HG02798 (cell line): ENCODE data around the gene CDKN2AIP.
"Not testable (repeated sequence)": the region's sequence is repeated elsewhere in the genome, so short reads cannot be mapped to it uniquely, and the experiment has no call there.

Experiments
- ATAC-seq: cut with Tn5 transposase; IDR thresholded peaks from one replicate; pipeline ENCODE4 v1.9.1; 2021; ENCODE audit warnings: mild to moderate bottlenecking; ENCODE audit not compliant: unreplicated experiment, poor library complexity

CDKN2AIP gene

DNA sequence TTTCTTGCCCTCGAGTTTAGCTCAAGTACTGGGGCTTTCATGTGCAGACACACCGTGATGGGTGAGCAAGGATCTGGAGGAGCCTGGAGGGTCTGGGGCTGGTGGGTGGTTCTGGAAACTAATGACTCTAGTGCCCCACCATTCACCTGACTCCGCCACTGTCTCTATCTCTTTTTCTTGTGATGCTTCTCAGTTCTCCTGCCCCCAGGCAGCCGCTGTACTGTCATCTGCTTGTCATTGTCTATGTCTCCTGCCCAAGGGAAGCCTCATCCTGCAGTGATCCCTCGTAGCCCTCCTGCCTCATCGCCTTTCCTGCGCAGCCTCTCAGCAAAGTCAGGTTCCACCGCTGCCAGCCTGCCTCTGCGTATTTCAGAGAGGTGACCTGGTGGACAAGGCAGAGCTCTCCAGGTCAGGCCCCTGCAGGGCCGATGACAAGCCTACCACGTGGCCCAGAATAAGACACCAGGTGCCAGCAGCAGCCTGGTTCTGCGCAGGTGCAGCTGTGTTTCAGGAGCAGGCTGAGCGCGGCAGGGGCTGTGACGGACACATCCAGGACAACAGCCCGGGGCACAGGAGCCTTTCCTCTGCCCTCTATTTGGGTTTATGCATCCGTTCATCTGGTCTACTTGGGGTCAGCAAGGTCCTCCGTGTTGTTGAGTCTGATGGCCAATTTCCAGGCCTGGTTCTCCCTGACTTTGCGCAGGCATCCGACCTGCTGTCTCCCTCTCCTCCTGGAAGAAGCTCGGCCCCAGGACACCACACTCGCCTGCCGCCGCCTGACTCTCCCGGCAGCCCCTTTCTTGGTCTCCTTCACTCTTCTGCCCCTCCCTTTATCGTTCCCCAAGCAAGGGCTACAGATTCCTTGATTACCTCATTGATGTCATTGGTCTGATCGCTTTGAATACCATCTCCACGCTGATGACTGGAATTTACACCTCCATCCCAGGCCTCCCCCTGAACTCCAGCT is 30.9 kb upstream of the CDKN2AIP start:
- no peak for ATAC-seq

DNA sequence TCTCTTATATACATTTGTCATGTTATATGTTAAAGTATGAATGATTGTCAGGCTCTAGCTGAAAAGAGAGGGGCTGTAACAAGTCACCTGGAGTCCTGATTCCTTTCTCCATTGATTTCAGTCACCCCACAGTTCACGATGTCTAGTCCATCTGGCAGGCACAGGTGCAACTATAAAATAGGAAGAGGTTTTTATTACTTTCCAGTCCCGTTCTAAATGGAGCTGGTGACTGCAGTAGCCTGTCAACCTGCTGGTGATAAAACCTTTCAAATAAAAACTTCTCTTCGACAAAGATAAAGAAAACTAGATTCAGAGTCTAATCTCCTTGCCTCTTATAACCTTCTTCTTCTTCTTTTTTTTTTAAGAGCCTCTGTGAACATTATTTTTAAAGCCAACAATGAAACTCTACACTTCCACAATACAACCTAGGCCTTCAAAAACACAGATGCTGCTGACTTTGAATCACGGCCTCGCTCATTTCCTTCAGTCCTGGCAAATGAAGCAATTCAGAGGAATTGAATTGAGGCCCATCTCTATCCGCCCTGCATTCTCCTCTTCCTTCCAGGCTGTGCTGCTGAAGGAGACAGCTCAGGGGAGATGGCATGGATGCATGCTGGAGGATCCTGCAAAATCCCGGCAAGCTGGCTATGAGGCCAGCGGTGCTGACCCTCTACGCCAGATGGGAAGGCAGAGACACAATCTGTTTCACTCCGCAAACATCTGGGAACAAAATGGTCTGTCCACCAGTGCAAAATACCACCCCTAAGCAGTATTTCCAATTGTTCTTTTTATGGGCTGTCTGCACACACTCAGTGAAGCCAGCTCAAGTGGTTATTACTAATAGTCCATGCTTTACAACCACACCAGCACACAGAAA is 27.3 kb upstream of the CDKN2AIP start:
- ATAC-seq: no peak

GRCh38 chr4:183422962-183423631 is 21.3 kb upstream of the CDKN2AIP start:
- ATAC-seq: no peak

DNA sequence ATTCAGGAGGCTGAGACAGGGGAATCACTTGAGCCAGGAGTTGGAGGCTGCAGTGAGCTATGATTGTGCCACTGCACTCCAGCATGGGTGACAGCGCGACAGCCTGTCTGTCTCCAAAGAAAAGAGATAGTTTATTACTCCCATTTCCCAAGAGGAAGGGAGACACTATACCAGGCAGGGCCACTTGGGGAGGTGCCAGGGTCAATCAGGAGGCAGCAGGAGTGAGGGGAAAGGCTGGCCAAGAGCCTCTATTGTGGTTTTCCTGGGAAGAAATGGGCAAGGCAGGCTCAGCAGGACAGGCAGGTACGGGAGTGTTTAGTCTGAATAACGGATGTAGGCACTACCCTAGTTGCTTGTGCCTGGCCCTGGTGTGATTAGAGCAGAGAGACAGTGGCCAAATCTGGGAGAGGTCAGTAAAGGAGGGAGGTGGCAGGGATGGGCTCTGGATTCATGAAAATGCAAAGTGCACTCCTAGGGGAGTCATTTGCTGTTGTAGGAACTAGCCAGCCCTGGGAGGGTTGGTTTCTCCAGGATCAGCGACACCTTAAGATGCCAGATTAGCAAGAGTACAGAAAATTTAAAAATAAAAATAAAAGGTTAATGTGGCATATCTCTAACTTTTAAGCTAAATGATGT is 20.2 kb upstream of the CDKN2AIP start:
- ATAC-seq: no peak

DNA sequence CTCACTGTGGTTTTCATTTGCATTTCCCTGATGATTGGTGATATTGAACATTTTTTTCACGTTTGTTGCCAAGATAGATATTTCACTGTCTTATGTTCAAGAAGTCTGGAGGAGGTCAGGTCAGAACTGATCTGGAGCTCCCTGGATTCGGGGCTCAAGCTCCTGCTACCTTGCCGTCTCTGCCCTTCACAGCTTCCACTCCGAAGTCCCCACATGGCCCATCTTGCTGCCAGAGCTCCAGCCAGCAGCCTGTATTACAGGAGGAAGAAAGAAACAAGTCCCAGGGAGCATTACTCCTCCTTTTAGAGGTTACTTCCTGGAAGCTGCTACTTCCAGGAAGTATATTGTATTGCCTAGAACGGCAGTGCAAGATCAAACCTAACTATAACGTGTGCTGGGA is 17.9 kb upstream of the CDKN2AIP start:
- no peak for ATAC-seq

DNA sequence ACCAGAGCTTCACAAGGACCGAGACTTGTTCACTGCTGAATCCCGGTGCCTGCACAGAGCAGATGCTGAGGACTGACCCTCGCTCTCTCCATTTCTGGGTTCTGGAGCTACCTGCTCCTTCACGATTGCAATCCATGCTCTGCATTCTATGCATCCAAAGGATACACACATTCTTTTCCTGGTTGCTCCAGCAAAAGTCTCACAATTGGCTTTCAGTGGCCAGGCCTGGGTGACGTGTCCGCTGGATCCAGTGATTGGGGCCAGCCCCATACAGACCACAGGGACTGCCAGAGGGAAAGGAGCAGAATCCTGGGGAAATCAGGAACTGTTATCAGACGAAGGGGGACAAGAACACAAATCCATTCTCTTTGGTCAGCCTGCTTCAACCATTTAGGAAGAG is 14.9 kb upstream of the CDKN2AIP start:
- ATAC-seq: no peak

DNA sequence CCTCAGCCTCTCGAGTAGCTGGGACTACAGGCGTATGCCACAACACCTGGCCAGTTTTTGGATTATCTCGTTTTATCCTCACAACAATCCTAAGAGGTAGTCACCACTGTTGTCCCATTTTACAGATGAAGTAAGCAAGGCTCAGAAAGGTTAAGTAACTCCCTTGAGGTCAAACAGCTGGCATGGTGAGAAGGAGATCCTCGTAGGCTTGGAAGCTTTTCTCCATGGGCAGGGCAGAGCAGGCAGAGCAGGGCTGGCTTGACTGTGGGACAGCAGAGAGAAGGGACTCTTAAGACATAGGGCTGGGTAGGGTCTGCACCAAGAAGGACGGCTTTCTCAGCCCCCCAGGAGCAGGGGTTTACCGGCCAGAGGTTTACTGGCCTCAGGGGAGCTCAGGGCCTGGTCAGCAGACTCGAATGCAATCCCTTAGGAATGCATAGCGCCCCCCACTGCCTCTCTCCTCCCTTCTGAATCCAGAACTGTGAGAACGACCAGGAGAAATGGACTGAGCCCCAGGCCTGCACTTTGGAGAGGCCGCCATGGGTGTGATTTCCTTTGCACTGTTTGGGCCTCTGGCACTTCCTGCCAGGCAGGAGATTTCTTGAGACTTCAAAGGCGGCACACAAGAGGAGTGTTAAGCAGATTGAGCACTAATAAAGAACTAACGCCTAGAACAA is 14.0 kb upstream of the CDKN2AIP start:
- ATAC-seq: no peak

GRCh38 chr4:183430994-183431347 is 13.5 kb upstream of the CDKN2AIP start:
- ATAC-seq: no peak

DNA sequence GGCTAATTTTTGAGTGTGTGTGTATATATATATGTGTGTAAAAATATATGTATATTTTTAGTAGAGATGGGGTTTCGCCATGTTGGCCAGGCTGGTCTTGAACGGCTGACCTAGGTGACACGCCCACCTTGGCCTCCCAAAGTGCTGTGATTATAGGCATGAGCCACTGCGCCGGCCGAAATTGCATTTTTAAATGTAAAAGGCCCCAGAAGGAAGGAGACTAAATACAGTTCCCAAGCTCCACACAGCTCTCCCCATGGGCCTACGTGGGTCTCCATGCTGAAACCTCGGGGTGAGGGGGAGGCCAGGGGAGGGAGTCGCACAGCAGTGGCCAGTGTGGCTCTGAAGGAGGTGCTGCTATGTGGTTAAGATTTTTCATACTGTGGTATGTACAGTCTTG is 12.8 kb upstream of the CDKN2AIP start:
- ATAC-seq: no peak

GRCh38 chr4:183433183-183433582 is 11.3 kb upstream of the CDKN2AIP start:
- not testable (repeated sequence) for ATAC-seq

- ATAC-seq: no peak
These were observed 10.2 kb upstream of the CDKN2AIP start for GRCh38 chr4:183434264-183434663.

GRCh38 chr4:183434666-183435190 is 9.7 kb upstream of the CDKN2AIP start:
- ATAC-seq: no peak

GRCh38 chr4:183435803-183436202 is 8.6 kb upstream of the CDKN2AIP start:
- ATAC-seq: no peak

- no peak for ATAC-seq
These were observed 8.0 kb upstream of the CDKN2AIP start for GRCh38 chr4:183436417-183436816.

DNA sequence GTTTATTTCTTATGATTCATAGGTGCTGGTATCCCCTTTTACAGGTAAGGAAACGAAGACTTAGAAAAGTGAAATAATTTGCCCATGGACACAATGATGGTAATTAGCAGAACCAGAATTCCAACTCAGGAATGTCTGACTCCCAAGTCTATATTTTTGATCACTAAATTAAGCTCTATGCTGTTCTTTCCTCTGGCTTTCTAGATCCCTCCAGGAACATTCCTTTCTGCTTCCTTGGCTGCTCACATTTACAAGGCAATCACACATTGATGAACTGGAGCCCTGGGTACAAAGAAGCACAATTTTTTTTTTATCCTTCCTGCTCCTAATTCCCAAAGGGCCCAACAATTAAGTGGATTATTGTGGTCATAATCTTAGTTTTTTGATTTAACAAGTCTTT is 7.0 kb upstream of the CDKN2AIP start:
- no peak for ATAC-seq

DNA sequence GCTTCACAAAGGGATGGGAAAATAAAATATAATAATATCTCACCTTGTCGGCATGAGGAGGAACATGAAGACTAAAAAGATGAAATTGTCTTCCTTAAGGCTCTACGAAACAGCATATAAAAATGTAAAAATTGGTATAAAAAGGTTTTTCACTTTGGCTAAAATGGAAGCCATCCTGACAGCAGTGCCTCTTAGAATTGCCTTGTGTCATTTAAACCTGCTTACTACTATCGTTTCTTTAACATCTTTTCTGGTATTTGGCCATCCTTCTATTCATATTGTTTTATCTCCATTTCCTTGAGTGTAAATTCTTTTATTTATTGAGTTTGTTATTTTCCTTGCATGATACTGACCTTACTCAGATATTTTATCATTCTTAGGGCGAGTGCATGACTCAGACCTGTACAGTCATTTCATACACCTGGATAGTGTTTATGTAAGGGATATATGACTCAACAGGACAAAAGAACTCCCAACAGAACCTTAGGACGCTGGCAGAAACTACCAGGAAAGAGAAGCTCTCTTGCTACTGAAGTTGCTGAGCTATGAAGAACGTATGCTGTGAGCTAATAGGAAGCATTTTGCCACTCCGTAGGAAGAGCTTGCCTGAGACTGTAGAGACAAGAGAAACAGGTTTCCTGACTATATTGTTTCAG is 5.8 kb upstream of the CDKN2AIP start:
- ATAC-seq: no peak

DNA sequence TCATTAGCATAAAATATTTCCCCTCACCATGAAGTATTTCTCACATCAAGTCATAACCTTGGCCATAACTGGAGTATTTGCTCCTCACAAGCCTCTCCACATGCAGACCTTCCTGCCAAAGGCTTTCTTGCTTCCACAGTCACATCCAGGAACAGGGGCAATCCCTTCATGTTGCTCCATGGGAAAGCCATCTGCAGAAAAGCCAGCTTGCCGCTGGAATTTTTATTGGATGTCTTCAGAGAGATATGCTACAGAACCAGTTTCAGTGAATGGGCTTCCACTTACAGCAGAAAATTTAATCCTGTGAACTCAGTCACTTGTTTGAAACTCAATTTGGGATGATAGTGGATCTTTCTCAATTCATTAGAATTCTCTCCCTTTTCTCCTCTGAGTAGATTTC is 3.2 kb upstream of the CDKN2AIP start:
- ATAC-seq: no peak

GRCh38 chr4:183443655-183444213 is 702 bp upstream of the CDKN2AIP start:
- no peak for ATAC-seq

DNA sequence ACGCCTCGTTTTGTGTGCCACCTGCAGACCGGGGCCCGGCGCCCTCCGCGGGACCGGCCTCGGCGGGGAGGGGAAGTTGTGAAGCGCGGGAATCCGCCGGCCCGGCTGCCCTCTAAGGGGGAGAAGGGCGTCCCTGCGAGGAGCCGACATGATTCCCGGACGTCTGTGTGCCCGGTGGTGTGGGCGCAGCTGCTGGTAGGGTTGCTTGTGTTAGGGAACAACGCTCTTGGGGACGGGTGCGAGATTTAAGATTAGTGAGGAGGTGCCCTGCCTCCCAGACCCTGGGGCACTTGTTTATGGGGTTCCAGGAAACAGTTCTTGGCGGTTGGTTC is 627 bp downstream of the CDKN2AIP start:
- ATAC-seq: no peak
